Keratinocyte (primary cell): ENCODE results near the gene VASH2. TPM values are rescaled to one million over a fixed set of nuclear protein-coding genes. Genes with fewer than 3 reads are reported as not detected.

Source experiments
- DNase-seq: peaks from one replicate; pipeline ENCODE4 v3.0.0-alpha.2; 2011; ENCODE audit warnings: low read depth, missing footprints, low spot score
- FAIRE-seq: peaks from 2 replicates; lab custom pipeline; 2011; peaks lifted over from hg19 to GRCh38; lab: Jason Lieb, UNC
- H2AFZ ChIP-seq: 2 replicates; pipeline ENCODE4 v1.6.0; 2012; ENCODE audit warnings: low read length, control low read depth, inconsistent platforms; ENCODE audit not compliant: control insufficient read depth
- H3K27ac ChIP-seq: 2 replicates; pipeline ENCODE4 v1.5.1; 2011; ENCODE audit warnings: low read length; ENCODE audit not compliant: control insufficient read depth, insufficient read depth
- H3K27me3 ChIP-seq: 3 replicates; pipeline ENCODE4 v1.6.0; 2011; ENCODE audit warnings: low read length; ENCODE audit not compliant: control insufficient read depth, insufficient read depth; ENCODE audit errors: extremely low read depth
- H3K36me3 ChIP-seq, 2 experiments: 2 replicates in 1 of 2; 3 replicates in 1 of 2; pipeline ENCODE4 v1.5.1; 2011; ENCODE audit warnings: low read length in 2 of 2, mild to moderate bottlenecking in 1 of 2; ENCODE audit not compliant: control insufficient read depth in 2 of 2, insufficient read depth in 2 of 2; ENCODE audit errors: extremely low read depth in 1 of 2
- H3K4me1 ChIP-seq: 3 replicates; pipeline ENCODE4 v1.5.1; 2011; ENCODE audit warnings: low read length; ENCODE audit not compliant: control insufficient read depth, insufficient read depth; ENCODE audit errors: extremely low read depth
- H3K4me2 ChIP-seq: 3 replicates; pipeline ENCODE4 v1.6.0; 2011; ENCODE audit warnings: low read depth, low read length; ENCODE audit not compliant: control insufficient read depth, insufficient read depth; ENCODE audit errors: extremely low read depth
- H3K4me3 ChIP-seq, 3 experiments: fragments of 200-600 bp in 1 of 3; sonication (generic) in 1 of 3; 2 replicates in 2 of 3; 3 replicates in 1 of 3; pipeline ENCODE4 v1.5.1; 2011 to 2016; ENCODE audit warnings: low read length in 3 of 3, mild to moderate bottlenecking in 3 of 3, control low read depth in 2 of 3, inconsistent platforms in 1 of 3, low read depth in 1 of 3, mixed read lengths in 1 of 3, mixed run types in 1 of 3, moderate library complexity in 1 of 3; ENCODE audit not compliant: control insufficient read depth in 2 of 3, insufficient read depth in 2 of 3; ENCODE audit errors: extremely low read depth in 1 of 3
- H3K79me2 ChIP-seq: 2 replicates; pipeline ENCODE4 v1.6.0; 2012; ENCODE audit warnings: low read length; ENCODE audit not compliant: control insufficient read depth, insufficient read depth
- H3K9ac ChIP-seq: 3 replicates; pipeline ENCODE4 v1.6.0; 2011; ENCODE audit warnings: low read length; ENCODE audit not compliant: control insufficient read depth, insufficient read depth; ENCODE audit errors: extremely low read depth
- H3K9me1 ChIP-seq: 3 replicates; pipeline ENCODE4 v1.6.0; 2011; ENCODE audit warnings: low read length; ENCODE audit not compliant: control insufficient read depth, insufficient read depth; ENCODE audit errors: extremely low read depth
- H3K9me3 ChIP-seq: 2 replicates; pipeline ENCODE4 v1.5.1; 2012; ENCODE audit warnings: low read depth, low read length; ENCODE audit not compliant: control insufficient read depth
- H4K20me1 ChIP-seq: 3 replicates; pipeline ENCODE4 v1.6.0; 2011; ENCODE audit warnings: low read length; ENCODE audit not compliant: control insufficient read depth, insufficient read depth; ENCODE audit errors: extremely low read depth
- EZH2 ChIP-seq: IDR thresholded peaks from one replicate; pipeline ENCODE4 v1.6.1; 2012; ENCODE audit warnings: inconsistent platforms, mild to moderate bottlenecking, low read length, moderate library complexity
- dilution Hi-C: fragments of 300-500 bp; cut with MboI; formaldehyde crosslinking; loops from one replicate; pipeline ENCODE4 v1.7.0; 2020; ENCODE audit warnings: low sequenced_read_pairs; ENCODE audit not compliant: extremely low pct_ligation_motif_present
- polyA minus RNA-seq, 3 experiments: library from RNA; depleted of rRNA, polyadenylated mRNA; stranded (reverse); fragments of >200 nt; gene quantifications; 1 replicate in 1 of 3; 2 replicates in 1 of 3; 3 replicates in 1 of 3; pipeline ENCODE4 v1.2.3, GENCODE V29; 2011
- polyA plus RNA-seq, 5 experiments: library from polyadenylated mRNA; depleted of rRNA in 3 of 5; stranded (reverse) in 3 of 5; stranded (forward) in 1 of 5; unstranded in 1 of 5; fragments of >200 nt; gene quantifications; 1 replicate in 1 of 5; 2 replicates in 3 of 5; 3 replicates in 1 of 5; pipeline versions ENCODE4 v1.2.1 to v1.2.3, GENCODE V29; 2011 to 2012; ENCODE audit warnings: missing spikeins in 2 of 5, low read depth in 1 of 5, low replicate concordance in 1 of 5
- TF ChIP-seq, protein P1 (sequence below), 3 experiments: IDR thresholded peaks in 1 of 3; conservative IDR thresholded peaks in 1 of 3; optimal IDR thresholded peaks in 1 of 3; 2 replicates in 2 of 3; 3 replicates in 1 of 3; pipeline versions ENCODE3 to v1.5.1; 2011; ENCODE audit warnings: low read length in 3 of 3, mild to moderate bottlenecking in 3 of 3, moderate library complexity in 2 of 3, control low read depth in 1 of 3, inconsistent platforms in 1 of 3; ENCODE audit not compliant: insufficient read depth in 2 of 3; ENCODE audit errors: extremely low read depth in 1 of 3

Gene VASH2
- 0.03 to 0.04 TPM in 2 of 3 replicates, not detected in the other for polyA plus RNA-seq
- not detected for polyA plus RNA-seq (2011; ENCODE audit: low read depth)
- not detected in 2 replicates for polyA plus RNA-seq (2011; cell fraction: cytosol; rRNA removed)
- not detected in 2 replicates for polyA plus RNA-seq (2011; cell fraction: nucleus; rRNA removed)
- 0.03 TPM in 1 of 2 replicates, not detected in the other for polyA plus RNA-seq (2012; ENCODE audit: low replicate concordance)
- 0.19 TPM in 1 of 3 replicates, not detected in the others for polyA minus RNA-seq
- not detected for polyA minus RNA-seq (2011; cell fraction: cytosol; rRNA and poly(A)+ RNA removed)
- polyA minus RNA-seq (2011; cell fraction: nucleus; rRNA and poly(A)+ RNA removed): not detected in 2 replicates

GRCh38 chr1:212950243-212951125 is at the start of gene VASH2:
Gene VASH2, plus strand, starts transcription at chr1:212950541. Its CDS starts 1,002 bp downstream, at chr1:212951543.
- FAIRE-seq (no peak), DNase-seq (no peak)
- TF ChIP-seq, protein P1, sequence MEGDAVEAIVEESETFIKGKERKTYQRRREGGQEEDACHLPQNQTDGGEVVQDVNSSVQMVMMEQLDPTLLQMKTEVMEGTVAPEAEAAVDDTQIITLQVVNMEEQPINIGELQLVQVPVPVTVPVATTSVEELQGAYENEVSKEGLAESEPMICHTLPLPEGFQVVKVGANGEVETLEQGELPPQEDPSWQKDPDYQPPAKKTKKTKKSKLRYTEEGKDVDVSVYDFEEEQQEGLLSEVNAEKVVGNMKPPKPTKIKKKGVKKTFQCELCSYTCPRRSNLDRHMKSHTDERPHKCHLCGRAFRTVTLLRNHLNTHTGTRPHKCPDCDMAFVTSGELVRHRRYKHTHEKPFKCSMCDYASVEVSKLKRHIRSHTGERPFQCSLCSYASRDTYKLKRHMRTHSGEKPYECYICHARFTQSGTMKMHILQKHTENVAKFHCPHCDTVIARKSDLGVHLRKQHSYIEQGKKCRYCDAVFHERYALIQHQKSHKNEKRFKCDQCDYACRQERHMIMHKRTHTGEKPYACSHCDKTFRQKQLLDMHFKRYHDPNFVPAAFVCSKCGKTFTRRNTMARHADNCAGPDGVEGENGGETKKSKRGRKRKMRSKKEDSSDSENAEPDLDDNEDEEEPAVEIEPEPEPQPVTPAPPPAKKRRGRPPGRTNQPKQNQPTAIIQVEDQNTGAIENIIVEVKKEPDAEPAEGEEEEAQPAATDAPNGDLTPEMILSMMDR (optimal IDR thresholded peaks at IDR 0.05 in 1 of 3, IDR thresholded peaks at IDR 0.05 in 1 of 3, conservative IDR thresholded peaks at IDR 0.05 in 1 of 3; ENCODE audit: extremely low read depth in 1 of 3, insufficient read depth in 2 of 3, low read length in 3 of 3): peak in 1 of 3 experiments; percentile 3
- peak; percentile 71 for TF ChIP-seq EZH2
- Histone ChIP-seq H3K4me2 (peak within 1 kb of the TSS; percentile 87), H3K36me3 (no peaks in the 10 kb centered on the region), H3K9me3 (no peaks in the 10 kb centered on the region), H3K27ac (no peak within 1 kb of the TSS), H2AFZ (peak within 1 kb of the TSS; percentile 44), H3K79me2 (no peaks in the 10 kb centered on the region), H3K9ac (no peak within 1 kb of the TSS), H3K9me1 (no peaks in the 10 kb centered on the region), H3K27me3 (peaks cover 46% of the 10 kb centered on the region), H4K20me1 (no peaks in the 10 kb centered on the region), H3K4me3 (peak within 1 kb of the TSS; percentile 36 to 64 (median 44)), H3K4me1 (peaks cover 6% of the 10 kb centered on the region)
- dilution Hi-C loops: no loop called here

- peaks cover 4 to 5% of the 10 kb centered on the region in 2 experiments for H3K36me3 ChIP-seq
- no peaks in the 10 kb centered on the region for H3K4me1 ChIP-seq
- no peaks in the 10 kb centered on the region for H4K20me1 ChIP-seq
- TF ChIP-seq, protein P1 (optimal IDR thresholded peaks at IDR 0.05 in 1 of 3, IDR thresholded peaks at IDR 0.05 in 1 of 3, conservative IDR thresholded peaks at IDR 0.05 in 1 of 3; ENCODE audit: extremely low read depth in 1 of 3, insufficient read depth in 2 of 3, low read length in 3 of 3): no peak
- no peak for TF ChIP-seq EZH2
- no peak for DNase-seq
- no peaks in the 10 kb centered on the region for H3K9me1 ChIP-seq
- H3K9me3 ChIP-seq: no peaks in the 10 kb centered on the region
- H3K4me2 ChIP-seq: no peak overlapping the region
- no peak overlapping the region for H2AFZ ChIP-seq
- dilution Hi-C loops: no loop called here
- no peaks in the 10 kb centered on the region for H3K27me3 ChIP-seq
- no peak for FAIRE-seq
- no peak overlapping the region for H3K9ac ChIP-seq
- no peak overlapping the region for H3K27ac ChIP-seq
- no peaks in the 10 kb centered on the region for H3K79me2 ChIP-seq
- H3K4me3 ChIP-seq: no peak overlapping the region
Measured at GRCh38 chr1:212901290-212901689, 49.1 kb upstream of the VASH2 start.
